NB4 (cell line): ENCODE data around the gene OR2Y1.

Experiments used
- DNase-seq: peaks from one replicate; pipeline ENCODE4 v3.0.0; 2010; ENCODE audit warnings: low read depth
- H3K4me3 ChIP-seq: one replicate; pipeline ENCODE4 v1.5.1; 2011; ENCODE audit warnings: mild to moderate bottlenecking, low read depth, low read length, moderate library complexity
- MYC ChIP-seq: IDR thresholded peaks from 2 replicates; pipeline ENCODE4 v1.6.1; 2011; ENCODE audit warnings: low read depth, low read length
- POLR2A ChIP-seq: IDR thresholded peaks from 2 replicates; pipeline ENCODE4 v1.6.1; 2011; ENCODE audit warnings: mild to moderate bottlenecking; ENCODE audit not compliant: insufficient read length; ENCODE audit errors: extremely low read depth
- TF ChIP-seq, protein P1 (sequence below): IDR thresholded peaks from one replicate; pipeline ENCODE4 v1.5.1; 2012; ENCODE audit warnings: low read depth, low read length
- TF ChIP-seq, protein P2 (sequence below): IDR thresholded peaks from 2 replicates; pipeline ENCODE4 v1.6.1; 2011; ENCODE audit warnings: low read depth, low read length

OR2Y1 gene

DNA sequence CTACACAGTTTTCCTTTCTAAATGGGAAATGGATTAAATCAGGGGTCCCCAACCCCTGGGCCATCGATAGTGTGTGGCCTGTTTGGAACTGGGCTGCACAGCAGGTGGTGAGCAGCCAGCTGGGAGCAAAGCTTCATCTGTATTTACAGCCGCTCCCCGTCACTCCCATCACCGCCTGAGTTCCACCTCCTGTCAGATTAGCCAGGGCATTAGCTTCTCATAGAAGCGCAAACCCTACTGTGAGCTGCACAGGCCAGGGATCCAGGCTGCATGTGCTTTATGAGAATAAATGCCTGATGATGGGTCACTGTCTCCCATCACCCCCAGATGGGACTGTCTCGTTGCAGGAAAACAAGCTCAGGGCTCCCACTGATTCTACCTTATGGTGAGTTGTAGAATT lies 49.3 kb downstream of the OR2Y1 start:
- no peak for DNase-seq
- no peak overlapping the region for H3K4me3 ChIP-seq
- TF ChIP-seq POLR2A (no peak), MYC (no peak)
- TF ChIP-seq, protein P1, sequence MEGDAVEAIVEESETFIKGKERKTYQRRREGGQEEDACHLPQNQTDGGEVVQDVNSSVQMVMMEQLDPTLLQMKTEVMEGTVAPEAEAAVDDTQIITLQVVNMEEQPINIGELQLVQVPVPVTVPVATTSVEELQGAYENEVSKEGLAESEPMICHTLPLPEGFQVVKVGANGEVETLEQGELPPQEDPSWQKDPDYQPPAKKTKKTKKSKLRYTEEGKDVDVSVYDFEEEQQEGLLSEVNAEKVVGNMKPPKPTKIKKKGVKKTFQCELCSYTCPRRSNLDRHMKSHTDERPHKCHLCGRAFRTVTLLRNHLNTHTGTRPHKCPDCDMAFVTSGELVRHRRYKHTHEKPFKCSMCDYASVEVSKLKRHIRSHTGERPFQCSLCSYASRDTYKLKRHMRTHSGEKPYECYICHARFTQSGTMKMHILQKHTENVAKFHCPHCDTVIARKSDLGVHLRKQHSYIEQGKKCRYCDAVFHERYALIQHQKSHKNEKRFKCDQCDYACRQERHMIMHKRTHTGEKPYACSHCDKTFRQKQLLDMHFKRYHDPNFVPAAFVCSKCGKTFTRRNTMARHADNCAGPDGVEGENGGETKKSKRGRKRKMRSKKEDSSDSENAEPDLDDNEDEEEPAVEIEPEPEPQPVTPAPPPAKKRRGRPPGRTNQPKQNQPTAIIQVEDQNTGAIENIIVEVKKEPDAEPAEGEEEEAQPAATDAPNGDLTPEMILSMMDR: no peak
- TF ChIP-seq, protein P2, sequence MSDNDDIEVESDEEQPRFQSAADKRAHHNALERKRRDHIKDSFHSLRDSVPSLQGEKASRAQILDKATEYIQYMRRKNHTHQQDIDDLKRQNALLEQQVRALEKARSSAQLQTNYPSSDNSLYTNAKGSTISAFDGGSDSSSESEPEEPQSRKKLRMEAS: no peak

DNA sequence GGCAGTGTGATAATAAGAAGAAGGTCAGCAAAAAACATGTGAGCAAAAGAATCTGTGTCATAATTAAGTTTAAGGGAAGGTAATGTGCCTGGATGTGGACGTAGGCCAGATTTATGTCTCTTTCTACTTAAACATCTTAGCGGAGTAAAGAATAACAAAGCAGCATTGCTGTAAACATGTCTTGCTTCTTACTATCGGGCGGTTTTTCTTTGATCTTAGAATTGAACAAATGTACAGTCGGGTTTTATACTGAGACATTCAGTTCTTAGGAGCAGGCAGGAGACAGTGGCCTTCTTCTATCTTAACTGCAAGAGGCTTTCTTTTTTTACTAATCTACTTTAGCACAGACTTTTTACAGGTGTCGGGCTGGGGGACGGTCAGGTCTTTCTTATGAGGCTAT lies 50.1 kb downstream of the OR2Y1 start:
- TF ChIP-seq, protein P2: no peak
- no peak for TF ChIP-seq POLR2A
- TF ChIP-seq, protein P1: no peak
- TF ChIP-seq MYC: no peak
- H3K4me3 ChIP-seq: no peak overlapping the region
- DNase-seq: no peak
